ENCODE results near the gene INSL3. TPM values are rescaled to one million over a fixed set of nuclear protein-coding genes. Genes with fewer than 3 reads are reported as not detected.

INSL3 gene
- total RNA-seq, 4 donors from 2014 or later: 2.7 TPM; not detected in 3

GRCh38 chr19:17836530-17836929 lies 15.2 kb upstream of the INSL3 start:
- TF ChIP-seq CTCF (IDR thresholded peaks at IDR 0.05): no peak
- ATAC-seq (ENCODE audit: low FRiP score) (no peak), DNase-seq (ENCODE audit: low spot score) (no peak)

- DNase-seq (ENCODE audit: low spot score) (no peak), ATAC-seq (ENCODE audit: low FRiP score) (no peak)
- no peak for TF ChIP-seq CTCF (IDR thresholded peaks at IDR 0.05)
Measured at GRCh38 chr19:17835182-17836006, 14.1 kb upstream of the INSL3 start.

- DNase-seq (ENCODE audit: low spot score): no peak
- no peak for TF ChIP-seq CTCF (IDR thresholded peaks at IDR 0.05)
- ATAC-seq (ENCODE audit: low FRiP score): no peak
Measured at GRCh38 chr19:17834350-17835181, 13.2 kb upstream of the INSL3 start.

GRCh38 chr19:17832443-17833208 lies 11.3 kb upstream of the INSL3 start:
- TF ChIP-seq CTCF (IDR thresholded peaks at IDR 0.05): no peak
- ATAC-seq (ENCODE audit: low FRiP score) (no peak), DNase-seq (ENCODE audit: low spot score) (no peak)

- DNase-seq (ENCODE audit: low spot score) (no peak), ATAC-seq (ENCODE audit: low FRiP score) (no peak)
- TF ChIP-seq CTCF (IDR thresholded peaks at IDR 0.05): no peak
Measured at GRCh38 chr19:17831419-17831888, 10.1 kb upstream of the INSL3 start.

GRCh38 chr19:17830567-17831418 lies 9.5 kb upstream of the INSL3 start:
- DNase-seq (ENCODE audit: low spot score) (no peak), ATAC-seq (ENCODE audit: low FRiP score) (peak; percentile 52)
- no peak for TF ChIP-seq CTCF (IDR thresholded peaks at IDR 0.05)

All from omental fat pad (tissue), 4 donors.